Pulmonary artery endothelial cell (primary cell): ENCODE measurements around the gene HEMK1. TPM values are rescaled to one million over a fixed set of nuclear protein-coding genes. Genes with fewer than 3 reads are reported as not detected.

Source experiments
- DNase-seq: peaks from one replicate; pipeline ENCODE4 v3.0.0-alpha.2; 2011; ENCODE audit warnings: low read depth, low spot score
- total RNA-seq: library from RNA; depleted of rRNA; stranded (reverse); fragments of >200 nt; gene quantifications from 2 replicates; pipeline ENCODE4 v1.2.3, GENCODE V29; 2014

Gene HEMK1
- total RNA-seq, 1 donor from 2014 or later = 15.2 TPM

DNA sequence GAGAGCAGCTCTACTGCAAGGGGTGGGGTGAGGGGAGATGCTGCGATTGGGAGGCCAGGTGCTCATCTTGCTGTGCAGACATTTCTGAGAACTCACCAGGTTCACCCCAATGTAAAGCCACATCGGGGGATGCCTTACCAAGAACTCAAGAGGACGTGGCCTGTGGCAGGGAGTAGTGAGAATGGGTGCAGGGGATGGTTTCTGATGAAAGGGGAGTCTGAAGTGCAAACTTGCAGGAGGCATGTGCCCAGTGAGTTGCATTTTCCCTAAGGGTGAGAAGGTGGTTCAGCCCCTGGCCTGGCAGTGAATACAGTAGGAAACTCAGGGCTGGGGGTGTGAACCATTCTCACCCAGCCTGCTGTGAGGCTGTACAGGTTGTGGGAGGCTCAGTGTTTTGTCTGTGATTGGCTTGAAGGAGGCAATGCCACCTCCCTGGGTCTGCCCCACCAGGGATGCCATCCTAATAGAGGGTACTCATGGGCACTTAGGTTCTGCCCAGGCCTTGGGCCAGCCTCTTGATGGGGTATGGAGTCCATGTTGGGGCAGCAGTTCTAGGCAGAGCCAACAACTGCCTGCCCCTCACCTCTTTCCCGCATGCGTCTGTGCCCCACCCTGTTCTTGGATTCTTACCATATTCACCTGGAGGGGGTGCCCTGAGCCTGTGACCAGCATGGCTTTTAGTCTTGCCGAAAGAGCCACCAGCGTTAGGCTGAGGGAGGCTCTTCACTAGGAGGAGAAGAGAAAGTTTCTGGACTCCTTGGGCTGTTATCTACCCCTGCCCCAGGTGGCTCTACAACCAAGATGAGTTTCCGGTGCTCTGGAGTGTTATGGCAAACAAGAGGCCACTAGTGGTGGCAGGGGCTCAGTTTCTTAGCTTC is 4.5 kb downstream of the HEMK1 start:
- no peak for DNase-seq

DNA sequence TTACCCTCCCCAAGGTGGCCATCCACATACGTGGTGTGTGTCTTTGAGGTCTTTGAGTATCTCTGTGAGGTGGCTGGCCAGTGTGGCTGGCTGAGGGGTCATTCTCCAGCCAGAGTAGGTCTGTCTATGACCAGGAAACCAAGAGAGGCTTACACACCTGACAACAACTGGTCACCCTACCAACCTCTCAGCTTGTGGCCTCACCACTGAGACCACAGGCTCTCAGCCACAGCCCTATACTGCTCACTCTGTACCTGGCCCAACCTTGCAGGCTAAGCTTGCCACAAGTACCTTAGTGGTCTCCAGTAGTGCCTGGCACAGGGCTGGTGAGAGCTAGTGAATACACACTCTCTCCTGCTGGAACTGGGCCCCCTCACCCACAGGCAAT is 5.1 kb downstream of the HEMK1 start:
- no peak for DNase-seq

DNA sequence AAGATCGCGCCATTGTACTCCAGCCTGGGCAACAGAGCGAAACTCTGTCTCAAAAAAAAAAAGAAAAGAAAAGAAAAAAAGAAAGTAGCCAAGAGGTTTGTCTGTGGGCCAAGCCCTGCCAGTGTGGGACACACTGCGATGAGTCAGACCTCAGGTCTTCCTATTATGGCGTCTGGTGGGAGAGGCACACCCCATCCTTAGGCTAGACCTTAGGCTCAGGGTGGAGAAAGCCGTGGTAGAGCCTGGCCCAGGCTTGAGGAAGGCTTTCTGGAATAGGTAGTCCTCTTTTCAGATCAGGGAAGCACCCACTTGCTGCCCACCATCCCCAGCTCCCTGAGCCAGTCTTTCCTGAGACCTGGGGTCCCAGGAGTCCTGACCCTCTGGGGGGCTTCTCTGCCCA is 6.0 kb downstream of the HEMK1 start:
- no peak for DNase-seq

DNA sequence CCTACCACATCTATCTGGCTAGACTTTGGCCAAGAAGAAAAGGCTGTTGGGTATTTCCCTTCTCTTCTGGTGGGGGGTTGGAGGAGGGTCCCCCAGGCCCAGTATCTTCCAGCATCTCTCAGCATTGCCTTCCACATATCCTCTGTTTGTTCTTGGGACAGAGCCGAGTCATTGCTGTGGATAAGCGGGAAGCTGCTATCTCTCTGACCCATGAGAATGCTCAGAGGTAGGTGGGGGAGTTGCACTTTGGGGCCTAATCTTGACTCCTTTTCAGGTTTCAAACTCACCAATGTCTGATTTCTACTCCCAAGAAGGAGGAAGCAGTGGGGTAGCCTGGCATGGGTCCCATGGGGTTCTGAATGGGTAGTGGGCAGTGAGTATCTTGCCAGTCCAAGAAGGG is 8.0 kb downstream of the HEMK1 start:
- no peak for DNase-seq

DNA sequence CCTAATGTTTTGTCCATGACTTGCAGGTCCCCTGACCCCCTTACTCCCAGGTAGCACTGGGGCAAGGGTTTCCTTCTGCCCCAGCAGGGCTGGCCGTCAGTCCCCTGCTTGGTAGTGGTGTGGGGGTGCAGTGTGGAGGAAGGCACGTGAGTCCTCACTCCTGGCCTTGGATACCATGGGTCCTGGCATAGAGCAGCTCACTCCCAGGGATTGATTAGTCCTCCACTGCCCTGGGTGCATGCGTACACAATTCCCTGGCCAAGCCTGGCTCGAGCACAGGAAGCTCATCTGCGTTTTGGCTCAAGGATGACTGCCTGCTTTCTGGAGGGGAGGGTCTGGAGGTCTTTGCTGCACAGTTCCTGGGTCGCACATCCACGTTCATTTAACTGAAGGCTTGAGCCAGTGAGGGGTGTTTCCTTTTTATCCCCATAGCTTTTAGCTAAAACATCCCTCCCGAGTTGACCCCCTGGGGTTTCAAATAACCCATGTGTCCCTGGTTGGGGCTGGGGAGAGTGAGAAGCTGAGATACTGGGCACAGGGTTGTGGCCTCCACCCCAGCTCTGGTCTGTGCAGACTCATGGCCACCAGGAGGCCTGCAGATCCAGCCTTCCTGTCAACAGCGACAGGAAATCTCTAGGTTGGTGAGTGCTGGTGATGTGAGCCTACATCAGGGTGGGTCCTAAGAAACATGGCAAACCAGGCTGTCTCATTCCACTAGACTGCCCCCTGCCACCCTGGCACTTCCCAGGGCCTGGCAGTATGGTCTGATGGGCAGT is 11.5 kb downstream of the HEMK1 start:
- DNase-seq = no peak

DNA sequence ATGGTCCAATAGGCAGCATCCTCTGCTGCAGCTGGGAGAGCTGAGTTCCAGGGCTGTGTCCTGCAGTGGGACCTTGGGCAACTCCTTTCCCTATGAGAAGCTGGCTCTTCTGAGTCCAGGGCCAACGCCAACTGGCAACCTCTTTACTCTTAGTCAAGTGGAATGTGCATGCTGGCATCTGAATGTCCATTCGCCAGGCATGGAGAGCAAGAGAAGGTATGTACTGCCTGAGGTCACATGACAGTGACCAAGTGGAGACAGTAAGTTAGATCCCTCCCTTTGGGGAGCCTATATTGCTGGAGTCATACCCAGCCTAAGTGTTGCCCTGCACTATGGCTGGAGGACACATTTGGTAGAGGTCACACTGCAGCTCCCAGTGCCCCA is 12.1 kb downstream of the HEMK1 start:
- no peak for DNase-seq

DNA sequence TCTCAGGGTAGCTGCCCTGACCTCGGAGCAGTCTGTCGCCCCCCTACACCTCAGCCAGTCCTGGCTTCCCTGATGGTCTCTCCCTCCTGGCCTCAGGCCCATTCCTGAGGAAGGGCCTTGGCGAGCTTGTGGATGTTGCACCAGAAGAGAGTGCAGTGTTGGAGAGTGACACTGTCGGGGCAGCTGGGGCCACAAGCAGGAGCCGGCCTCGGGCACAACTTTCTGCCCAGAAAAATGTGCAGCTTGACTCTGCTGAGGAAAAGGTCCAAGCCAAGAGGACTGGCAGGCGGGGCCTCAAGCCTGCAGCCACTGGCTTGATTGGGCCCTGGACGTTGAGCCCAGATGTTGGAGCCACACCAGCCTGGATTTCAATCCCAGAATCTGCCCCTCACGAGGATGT is 12.8 kb downstream of the HEMK1 start:
- DNase-seq = no peak

DNA sequence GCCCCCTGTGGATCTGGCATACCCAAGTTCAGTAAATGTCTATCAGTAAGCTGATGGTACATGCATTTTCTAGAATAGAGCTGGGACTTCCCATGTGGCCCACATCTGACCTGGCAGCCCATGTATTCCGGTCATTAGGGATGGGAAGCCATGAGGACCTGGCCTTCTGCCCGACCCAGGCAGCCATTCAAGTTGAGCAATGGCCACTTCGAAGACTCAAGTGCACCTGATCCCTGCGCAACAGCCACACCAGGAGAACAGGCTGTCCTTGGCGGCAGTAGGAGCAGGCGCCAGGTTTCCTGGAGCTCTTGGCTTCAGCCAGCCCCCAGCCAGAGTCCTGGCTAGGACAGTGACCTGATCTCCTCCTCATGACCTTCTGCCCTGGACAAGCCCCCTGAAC is 14.6 kb downstream of the HEMK1 start:
- DNase-seq = no peak

DNA sequence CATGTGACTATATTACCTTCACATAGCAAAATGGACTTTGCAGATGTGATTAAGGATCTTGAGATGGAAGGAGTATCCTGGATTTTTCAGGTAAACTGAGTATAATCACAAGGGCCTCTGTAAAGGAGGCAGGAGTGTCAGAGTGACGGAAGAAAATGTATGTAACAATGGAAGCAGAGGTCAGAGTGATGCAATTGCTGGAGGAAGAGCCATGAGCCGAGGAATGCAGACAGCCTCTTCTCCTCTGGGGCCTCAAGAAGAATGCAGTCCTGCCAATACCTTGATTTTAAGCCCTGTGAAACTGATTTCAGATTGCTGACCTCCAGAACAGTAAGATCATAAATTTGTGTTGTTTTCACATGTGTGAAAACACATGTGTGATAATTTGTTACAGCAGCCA is 15.1 kb downstream of the HEMK1 start:
- no peak for DNase-seq

DNA sequence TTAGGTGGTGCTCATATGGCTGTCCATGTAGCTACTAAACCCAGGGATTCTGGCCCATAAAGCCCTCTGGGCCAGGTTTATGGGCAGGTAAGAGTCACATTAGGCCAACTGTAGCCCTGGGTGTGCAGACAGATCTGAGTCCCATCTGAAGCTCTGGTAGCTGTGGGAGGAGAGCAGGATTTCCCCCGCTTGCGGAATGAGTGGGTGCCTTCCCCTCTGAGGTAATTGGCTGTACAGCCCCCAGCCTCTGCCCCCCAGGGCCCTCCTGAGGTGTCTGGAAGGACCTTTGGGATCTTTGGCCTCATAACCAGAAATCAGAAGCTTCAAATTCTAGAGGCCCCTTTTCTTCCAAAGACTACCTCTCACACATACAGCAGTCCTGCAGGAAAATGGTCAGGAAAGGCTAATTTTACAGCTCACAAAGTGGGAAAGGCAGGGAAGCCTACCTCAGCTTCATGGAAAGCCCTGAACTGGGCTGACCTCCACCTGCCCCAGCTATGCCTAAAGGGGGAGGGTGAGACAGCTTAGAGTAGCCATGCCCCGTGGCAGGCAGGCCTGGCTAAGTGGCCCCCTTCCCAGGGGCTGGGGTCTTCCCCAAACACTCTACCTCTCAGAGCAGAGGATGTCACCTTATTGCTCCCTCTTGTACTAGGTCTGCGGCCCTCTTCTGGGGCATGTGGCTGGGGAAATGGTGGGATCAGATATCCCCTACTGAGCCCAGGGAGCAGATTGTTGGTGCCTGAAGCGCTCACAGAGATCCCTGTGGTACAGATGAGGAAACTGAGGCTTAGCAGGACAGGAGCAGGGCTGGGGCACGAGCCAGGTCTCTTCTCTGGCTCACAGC is 16.8 kb downstream of the HEMK1 start:
- DNase-seq = no peak

DNA sequence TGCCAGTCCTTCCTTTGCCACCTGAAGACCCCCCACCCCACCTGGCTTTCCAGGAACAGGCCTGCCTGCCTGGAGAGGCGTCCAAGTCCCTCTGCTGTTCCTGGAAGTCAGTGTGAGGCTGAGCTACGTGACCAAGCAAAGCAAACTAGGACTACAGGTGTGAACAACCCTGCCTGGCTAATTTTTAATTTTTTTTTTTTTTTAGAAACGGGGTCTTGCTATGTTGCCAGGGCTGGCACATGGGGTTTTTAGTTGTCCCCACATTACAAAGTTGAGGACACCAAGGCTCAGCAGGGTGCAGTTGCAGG is 17.4 kb downstream of the HEMK1 start:
- DNase-seq = no peak

DNA sequence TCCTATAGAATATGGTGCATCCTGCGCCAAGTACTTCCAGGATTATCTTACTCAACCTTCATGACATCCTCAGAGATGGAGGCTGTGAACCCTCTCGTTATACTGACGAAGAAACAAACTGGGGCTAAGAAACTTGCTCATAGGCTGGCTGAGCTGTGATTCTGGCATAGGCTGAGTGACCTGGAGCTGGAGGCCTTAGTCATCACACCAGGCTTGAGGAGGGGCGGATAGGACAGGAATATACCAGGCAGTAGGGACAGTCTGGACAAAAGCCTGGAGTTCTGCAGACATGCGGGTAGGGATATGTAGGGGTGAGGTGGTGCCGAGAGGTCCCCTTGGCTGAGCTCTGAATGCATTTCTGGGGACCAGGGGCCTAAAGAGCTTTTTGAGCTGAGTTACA is 18.1 kb downstream of the HEMK1 start:
- DNase-seq = no peak

DNA sequence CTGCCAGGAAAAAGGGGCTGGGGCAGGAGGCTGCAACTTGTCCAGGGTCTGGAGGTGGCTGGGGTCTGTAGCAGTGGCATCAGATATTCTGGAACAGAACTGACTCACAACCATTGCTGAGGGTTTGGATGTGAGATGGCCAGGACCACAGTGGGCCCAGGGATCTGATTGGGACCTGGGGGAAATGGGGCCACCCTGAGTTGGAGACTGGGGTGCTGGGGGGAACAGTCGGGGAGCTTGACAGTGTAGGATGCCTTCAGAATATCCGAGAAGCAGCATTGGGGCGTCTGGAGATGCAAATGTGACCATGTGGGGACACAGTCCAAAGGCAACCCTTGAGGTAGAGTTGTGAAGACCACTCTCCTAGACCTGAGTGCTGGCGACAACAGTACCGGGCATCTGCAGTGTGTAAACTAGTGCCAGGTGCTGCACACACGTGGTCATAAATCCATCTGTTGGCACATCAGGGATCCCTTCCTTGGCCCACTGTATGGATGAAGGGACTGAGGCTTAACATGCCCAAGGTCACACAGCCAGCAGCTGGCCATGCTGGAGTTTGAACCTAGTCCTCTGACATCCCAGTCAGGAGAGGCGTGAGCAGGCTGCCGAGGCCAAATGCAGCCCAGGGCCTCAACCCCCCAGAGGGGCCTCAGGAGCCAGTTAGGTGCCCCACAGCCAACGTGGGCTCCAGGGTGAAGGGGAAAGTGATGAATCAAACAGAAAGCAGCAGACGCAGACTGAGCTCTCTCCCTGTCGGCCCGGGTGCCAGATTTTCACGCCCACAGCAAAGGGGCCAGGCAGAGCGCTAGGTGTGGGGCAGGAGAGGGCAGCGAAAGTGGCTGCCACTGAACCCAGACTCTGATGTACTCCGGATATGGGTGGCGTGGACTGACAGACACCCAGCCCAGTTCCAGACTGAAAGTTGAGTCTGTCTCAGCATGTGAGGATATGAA is 18.8 kb downstream of the HEMK1 start:
- DNase-seq = no peak

DNA sequence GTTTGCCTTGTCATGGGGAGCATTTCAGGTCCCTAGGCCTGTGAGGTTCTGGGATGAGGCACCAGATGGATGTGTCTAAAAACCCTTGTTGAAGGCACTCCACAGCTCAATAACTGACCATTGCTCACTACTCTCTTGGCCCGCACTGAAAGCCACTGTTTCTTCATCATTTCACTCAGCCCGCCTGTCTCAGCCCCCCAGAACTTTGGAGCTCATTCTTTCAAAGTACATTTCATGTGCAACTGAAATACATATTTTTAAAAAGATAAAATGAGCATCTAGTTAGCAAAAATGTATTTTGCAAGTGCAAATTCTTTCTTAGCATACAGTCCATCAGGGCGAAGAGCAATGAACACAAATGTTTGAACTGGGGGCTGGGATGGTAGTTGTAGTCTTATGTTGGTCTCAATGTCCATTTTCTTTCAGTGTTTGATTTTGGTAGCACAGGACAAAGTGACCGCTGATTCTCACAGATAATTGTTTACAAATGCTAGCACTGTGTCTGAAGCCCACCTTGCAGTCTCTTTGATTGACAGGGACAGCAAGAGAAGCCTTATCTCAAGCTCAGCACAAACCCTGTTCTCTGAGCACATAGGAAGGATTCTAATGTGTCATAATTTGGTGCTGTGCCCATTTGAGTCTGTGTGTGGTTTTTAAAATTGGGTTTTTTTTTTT is 19.6 kb downstream of the HEMK1 start:
- DNase-seq = no peak

DNA sequence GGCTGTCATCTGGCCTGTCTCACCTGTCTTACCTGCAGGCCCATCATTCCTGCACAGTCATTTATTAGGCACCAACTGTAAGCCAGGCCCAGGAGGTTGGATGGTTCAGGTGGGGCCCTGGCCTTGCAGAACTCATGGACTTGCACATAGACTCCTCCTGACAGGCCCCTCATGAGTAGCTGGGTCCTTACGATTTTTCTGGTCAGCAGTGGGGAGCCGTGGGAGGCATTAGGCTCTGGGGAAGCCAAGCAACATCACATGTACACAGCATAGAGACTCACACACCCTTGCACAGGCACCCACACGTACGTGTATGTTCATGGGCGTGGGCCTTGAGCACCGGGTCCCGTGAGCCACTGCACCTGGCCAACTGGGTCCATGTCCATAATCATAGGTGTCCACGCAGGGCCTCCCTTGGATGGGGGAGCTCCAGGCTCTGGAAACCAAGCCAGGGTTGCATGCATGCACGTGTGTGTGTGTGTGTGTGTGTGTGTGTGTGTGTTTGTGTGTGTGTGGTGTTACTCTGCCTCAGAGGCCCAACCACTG is 21.9 kb downstream of the HEMK1 start:
- no peak for DNase-seq

DNA sequence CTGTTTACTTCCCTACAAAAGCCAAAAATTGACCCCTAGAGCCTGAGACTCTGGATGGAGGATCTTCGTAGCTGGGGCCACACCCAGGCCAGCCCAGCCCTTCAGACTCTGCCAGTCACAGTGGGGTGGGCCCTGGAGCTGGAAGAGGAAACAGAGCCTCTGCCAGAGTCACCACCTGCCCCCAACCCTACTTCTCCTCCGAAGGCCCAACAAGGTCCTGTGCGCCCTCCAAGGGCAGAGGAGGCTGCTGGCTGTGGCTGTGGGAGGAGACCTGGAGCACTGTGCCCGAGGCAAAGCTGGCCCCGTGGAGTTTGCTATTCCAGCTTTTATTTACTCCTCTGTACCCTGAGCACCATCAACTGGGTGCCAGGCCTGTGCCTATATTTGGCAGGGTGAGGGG is 23.2 kb downstream of the HEMK1 start:
- DNase-seq = no peak

DNA sequence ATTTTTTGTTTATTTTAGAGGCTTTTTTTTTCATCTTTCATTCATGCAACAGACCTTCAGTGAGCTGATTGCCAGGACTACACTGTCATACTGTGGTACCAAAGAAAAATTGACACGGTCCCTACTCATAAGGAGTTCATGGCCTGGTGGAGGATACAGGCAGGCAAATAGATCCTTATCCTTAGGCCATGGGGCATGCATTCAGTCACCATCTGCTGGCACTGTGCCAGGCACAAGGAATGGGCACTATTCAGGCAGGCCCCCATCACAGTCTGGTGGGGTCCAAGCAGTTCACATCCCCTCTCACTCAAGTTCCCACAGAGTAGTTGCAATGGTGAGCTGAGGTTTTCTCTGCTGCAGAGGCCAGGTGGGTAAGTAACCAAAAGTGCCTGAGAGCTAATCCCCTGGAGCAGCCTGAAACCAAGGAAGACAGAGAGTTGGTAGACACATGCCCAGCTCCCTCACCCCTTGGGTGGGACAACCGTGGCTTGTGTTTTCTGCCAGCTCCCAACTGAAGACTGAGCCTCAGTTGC is 25.0 kb downstream of the HEMK1 start:
- DNase-seq = no peak

DNA sequence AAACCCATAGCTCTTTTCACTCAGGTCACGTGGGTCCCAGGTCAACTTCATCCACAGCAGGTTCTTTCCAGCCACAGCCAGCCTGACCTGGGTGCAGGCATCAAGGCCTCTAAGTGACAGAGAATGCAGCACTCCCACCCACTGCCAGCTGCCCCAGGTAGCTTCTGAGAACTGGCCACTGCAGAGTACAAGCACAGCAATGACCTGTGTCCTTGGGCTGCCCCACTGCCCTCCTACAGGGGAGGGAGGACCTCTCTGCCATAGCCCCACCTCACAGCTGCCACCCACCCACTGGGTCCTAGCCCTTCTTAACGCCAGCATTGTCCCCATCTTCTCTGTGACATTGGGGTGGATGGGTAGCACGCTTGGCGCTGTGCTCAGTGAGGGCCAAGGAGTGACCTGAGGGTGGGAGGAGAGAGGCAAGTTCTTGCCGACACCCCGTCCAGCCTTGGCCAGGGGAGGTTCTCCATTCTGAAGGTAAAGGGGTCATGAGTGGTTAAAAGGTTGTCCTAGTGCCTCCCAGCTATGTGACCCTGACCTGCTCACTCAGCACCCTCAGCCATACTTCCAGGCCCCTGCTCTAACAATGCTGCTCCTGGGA is 29.9 kb downstream of the HEMK1 start:
- DNase-seq = no peak

DNA sequence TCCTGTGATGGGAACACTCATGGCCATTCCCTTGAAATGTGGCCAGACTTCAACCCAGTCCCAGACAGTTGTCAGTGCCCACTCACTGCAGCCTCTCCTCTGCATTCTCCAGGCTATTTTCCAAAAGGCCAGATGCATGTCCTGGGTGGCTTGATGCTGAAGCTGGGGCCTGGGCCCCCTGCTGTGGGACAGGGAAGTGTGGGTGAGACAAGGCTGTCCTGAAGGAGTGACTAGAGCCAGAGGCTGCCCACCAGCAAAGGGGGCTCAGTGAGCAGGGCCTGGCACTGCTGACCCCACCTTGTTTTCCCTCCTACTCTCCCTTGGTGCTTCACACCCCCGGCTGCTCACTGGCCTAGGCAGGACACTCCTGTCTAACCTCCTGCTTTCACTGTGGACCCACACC is 30.4 kb downstream of the HEMK1 start:
- DNase-seq = no peak
